GM23338 (cell line): ENCODE results near the gene IL10. TPM values are rescaled to one million over a fixed set of nuclear protein-coding genes. Genes with fewer than 3 reads are reported as not detected.

Experiments
- ATAC-seq: fragments of 200-7000 bp; cut with Tn5 transposase; 3 replicates; pipeline ENCODE4 v1.9.1; 2020
- DNase-seq: peaks from one replicate; pipeline ENCODE4 v3.0.0-alpha.2; 2015; ENCODE audit warnings: low spot score
- H2AFZ ChIP-seq: fragments of 200-600 bp; sonication (generic); 2 replicates; pipeline ENCODE4 v1.8.0; 2016; ENCODE audit warnings: antibody characterized with exemption, mild to moderate bottlenecking, moderate library complexity
- H3F3A ChIP-seq: fragments of 200-600 bp; sonication (generic); replicated peaks from 2 replicates; pipeline ENCODE4 v1.8.0; 2017; ENCODE audit warnings: antibody characterized with exemption, mixed run types, low read depth
- H3K27ac ChIP-seq: fragments of 200-600 bp; sonication (generic); 2 replicates; pipeline ENCODE4 v1.6.1; 2016; ENCODE audit warnings: low read depth
- H3K27me3 ChIP-seq: fragments of 200-600 bp; sonication (generic); 2 replicates; pipeline ENCODE4 v1.8.0; 2016; ENCODE audit warnings: mild to moderate bottlenecking, mixed run types, moderate library complexity; ENCODE audit not compliant: insufficient read depth
- H3K36me3 ChIP-seq: fragments of 200-600 bp; sonication (generic); 2 replicates; pipeline ENCODE4 v1.8.0; 2016; ENCODE audit warnings: mild to moderate bottlenecking; ENCODE audit not compliant: insufficient read depth
- H3K4me1 ChIP-seq: fragments of 200-600 bp; sonication (generic); 2 replicates; pipeline ENCODE4 v1.8.0; 2016; ENCODE audit warnings: mild to moderate bottlenecking, moderate library complexity; ENCODE audit not compliant: insufficient read depth
- H3K4me2 ChIP-seq: fragments of 200-600 bp; sonication (generic); 2 replicates; pipeline ENCODE4 v1.7.1; 2017; ENCODE audit warnings: mixed run types
- H3K4me3 ChIP-seq: fragments of 200-600 bp; sonication (generic); 2 replicates; pipeline ENCODE4 v1.6.1; 2016; ENCODE audit warnings: mixed run types
- H3K79me2 ChIP-seq: fragments of 200-600 bp; sonication (generic); replicated peaks from 2 replicates; pipeline ENCODE4 v1.8.0; 2017; ENCODE audit warnings: mild to moderate bottlenecking; ENCODE audit not compliant: insufficient read depth
- H3K9me2 ChIP-seq: fragments of 200-600 bp; sonication (generic); 2 replicates; pipeline ENCODE4 v1.8.0; 2017; ENCODE audit not compliant: insufficient read depth
- H4K20me1 ChIP-seq: fragments of 200-600 bp; sonication (generic); replicated peaks from 2 replicates; pipeline ENCODE4 v1.8.0; 2017; ENCODE audit warnings: mild to moderate bottlenecking; ENCODE audit not compliant: insufficient read depth
- H3K27ac Mint-ChIP-seq: 2 replicates; pipeline ENCODE4 v1.8.0; 2020; ENCODE audit warnings: inconsistent platforms, mild to moderate bottlenecking, moderate library complexity, mixed read lengths
- H3K27me3 Mint-ChIP-seq: 3 replicates; pipeline ENCODE4 v1.8.0; 2022; ENCODE audit warnings: low read depth, mild to moderate bottlenecking, moderate library complexity, mixed read lengths, inconsistent platforms; ENCODE audit not compliant: insufficient read depth, poor library complexity
- H3K36me3 Mint-ChIP-seq: 3 replicates; pipeline ENCODE4 v1.8.0; 2021; ENCODE audit warnings: low read depth, mild to moderate bottlenecking, inconsistent platforms, moderate library complexity, mixed read lengths
- H3K4me1 Mint-ChIP-seq: 3 replicates; pipeline ENCODE4 v1.8.0; 2020; ENCODE audit warnings: mild to moderate bottlenecking, inconsistent platforms, mixed read lengths
- H3K4me3 Mint-ChIP-seq: 3 replicates; pipeline ENCODE4 v1.8.0; 2021; ENCODE audit warnings: moderate library complexity, mild to moderate bottlenecking, inconsistent platforms, mixed read lengths
- H3K9me3 Mint-ChIP-seq: 3 replicates; pipeline ENCODE4 v1.8.0; 2020; ENCODE audit warnings: moderate library complexity, mild to moderate bottlenecking, inconsistent platforms, mixed read lengths
- CREB1 ChIP-seq: fragments of 250-450 bp; sonication (Bioruptor Pico); IDR thresholded peaks from 2 replicates; pipeline ENCODE4 v1.5.0; 2020; ENCODE audit warnings: low read depth, mild to moderate bottlenecking, moderate library complexity
- EZH2 ChIP-seq: fragments of 200-600 bp; sonication (generic); IDR thresholded peaks from one replicate; pipeline ENCODE4 v1.8.0; 2017; ENCODE audit warnings: antibody characterized with exemption, mild to moderate bottlenecking, low read depth; ENCODE audit not compliant: unreplicated experiment
- EZH2phosphoT487 ChIP-seq: fragments of 200-600 bp; sonication (generic); IDR thresholded peaks from one replicate; pipeline ENCODE4 v1.8.1; 2018; ENCODE audit warnings: antibody characterized with exemption; ENCODE audit not compliant: unreplicated experiment
- JUNB ChIP-seq: IDR thresholded peaks from one replicate; pipeline ENCODE4 v1.6.1; 2016; ENCODE audit warnings: antibody characterized with exemption; ENCODE audit not compliant: unreplicated experiment
- NANOG ChIP-seq: IDR thresholded peaks from 2 replicates; pipeline ENCODE4 v1.6.1; 2016; ENCODE audit warnings: antibody characterized with exemption, borderline replicate concordance
- POLR2AphosphoS5 ChIP-seq: IDR thresholded peaks from 2 replicates; pipeline ENCODE4 v1.6.1; 2016; ENCODE audit warnings: antibody characterized with exemption, low read depth
- STAT1 ChIP-seq: IDR thresholded peaks from one replicate; pipeline ENCODE4 v1.6.1; 2016; ENCODE audit warnings: antibody characterized with exemption; ENCODE audit not compliant: unreplicated experiment
- ZNF114 ChIP-seq: fragments of 250-450 bp; sonication (Bioruptor Pico); IDR thresholded peaks from 2 replicates; pipeline ENCODE4 v1.5.0; 2020; ENCODE audit warnings: mild to moderate bottlenecking, moderate library complexity
- ZNF331 ChIP-seq: fragments of 250-450 bp; sonication (Bioruptor Pico); IDR thresholded peaks from 2 replicates; pipeline ENCODE4 v1.5.0; 2020; ENCODE audit warnings: low read depth, mild to moderate bottlenecking, moderate library complexity
- polyA plus RNA-seq: library from polyadenylated mRNA; unstranded; fragments of >200 nt; fragmentation: Nextera tagmentation; extraction: Ambion mirVana; gene quantifications from 2 replicates; pipeline ENCODE4 v1.2.1, GENCODE V29; 2016
- total RNA-seq: library from RNA; depleted of rRNA; stranded (reverse); fragments of >200 nt; shearing (Covaris generic); gene quantifications from 2 replicates; pipeline ENCODE4 v1.2.3, GENCODE V29; 2014
- TF ChIP-seq, protein P1 (sequence below): IDR thresholded peaks from 2 replicates; pipeline ENCODE4 v1.6.1; 2016; ENCODE audit warnings: antibody characterized with exemption
- TF ChIP-seq, protein P2 (sequence below): IDR thresholded peaks from one replicate; pipeline ENCODE4 v1.6.1; 2018; ENCODE audit warnings: antibody characterized with exemption; ENCODE audit not compliant: unreplicated experiment
- TF ChIP-seq, protein P3 (sequence below), 2 experiments: fragments of 200-600 bp in 1 of 2; sonication (generic) in 1 of 2; conservative IDR thresholded peaks; 2 replicates each; pipeline versions ENCODE4 v1.5.1 to v1.6.1; 2016 to 2017; ENCODE audit warnings: antibody characterized with exemption in 2 of 2, low read depth in 2 of 2, mild to moderate bottlenecking in 2 of 2, moderate library complexity in 1 of 2
- TF ChIP-seq, protein P4 (sequence below): fragments of 250-450 bp; sonication (Bioruptor Pico); IDR thresholded peaks from 2 replicates; pipeline ENCODE4 v1.5.0; 2020; ENCODE audit warnings: mild to moderate bottlenecking, moderate library complexity

The IL10 gene
- total and polyA plus RNA-seq, 2 experiments from 2014 or later: not detected

DNA sequence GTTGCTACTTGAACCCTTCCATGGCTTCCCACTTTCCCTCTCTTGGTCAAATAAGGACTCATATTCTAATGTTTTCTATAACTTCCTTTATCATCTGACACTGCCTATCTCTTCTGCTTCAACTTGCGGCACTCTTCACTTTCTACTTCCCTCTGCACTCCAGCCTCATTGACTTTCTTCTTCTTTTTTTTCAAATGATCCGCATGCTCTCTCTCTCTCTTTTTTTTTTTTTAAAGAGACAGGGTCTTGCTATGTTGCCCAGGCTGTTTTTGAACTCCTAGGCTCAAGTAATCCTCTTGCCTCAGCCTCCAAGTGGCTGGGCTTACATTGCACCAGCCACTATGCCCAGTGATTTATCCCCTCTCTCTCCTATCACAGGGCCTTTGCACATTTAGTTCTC is 7.3 kb upstream of the IL10 start:
- Histone ChIP-seq H3K79me2 (no peaks in the 10 kb centered on the region), H3K27me3 (no peaks in the 10 kb centered on the region), H2AFZ (no peak overlapping the region), H3K4me1 (no peaks in the 10 kb centered on the region), H3F3A (no peaks in the 10 kb centered on the region), H3K4me2 (no peak overlapping the region), H3K4me3 (no peak overlapping the region), H3K36me3 (no peaks in the 10 kb centered on the region), H4K20me1 (no peaks in the 10 kb centered on the region), H3K9me2 (no peaks in the 10 kb centered on the region), H3K27ac (no peak overlapping the region)
- H3K27me3 Mint-ChIP-seq: peaks cover 2% of the 10 kb centered on the region
- TF ChIP-seq STAT1 (no peak), POLR2AphosphoS5 (no peak), EZH2 (no peak), JUNB (no peak), ZNF114 (CRISPR knock-in tag) (no peak), CREB1 (CRISPR knock-in tag) (no peak), ZNF331 (CRISPR knock-in tag) (no peak), NANOG (no peak), EZH2phosphoT487 (no peak)
- TF ChIP-seq, protein P1, sequence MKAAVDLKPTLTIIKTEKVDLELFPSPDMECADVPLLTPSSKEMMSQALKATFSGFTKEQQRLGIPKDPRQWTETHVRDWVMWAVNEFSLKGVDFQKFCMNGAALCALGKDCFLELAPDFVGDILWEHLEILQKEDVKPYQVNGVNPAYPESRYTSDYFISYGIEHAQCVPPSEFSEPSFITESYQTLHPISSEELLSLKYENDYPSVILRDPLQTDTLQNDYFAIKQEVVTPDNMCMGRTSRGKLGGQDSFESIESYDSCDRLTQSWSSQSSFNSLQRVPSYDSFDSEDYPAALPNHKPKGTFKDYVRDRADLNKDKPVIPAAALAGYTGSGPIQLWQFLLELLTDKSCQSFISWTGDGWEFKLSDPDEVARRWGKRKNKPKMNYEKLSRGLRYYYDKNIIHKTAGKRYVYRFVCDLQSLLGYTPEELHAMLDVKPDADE: no peak
- TF ChIP-seq, protein P2, sequence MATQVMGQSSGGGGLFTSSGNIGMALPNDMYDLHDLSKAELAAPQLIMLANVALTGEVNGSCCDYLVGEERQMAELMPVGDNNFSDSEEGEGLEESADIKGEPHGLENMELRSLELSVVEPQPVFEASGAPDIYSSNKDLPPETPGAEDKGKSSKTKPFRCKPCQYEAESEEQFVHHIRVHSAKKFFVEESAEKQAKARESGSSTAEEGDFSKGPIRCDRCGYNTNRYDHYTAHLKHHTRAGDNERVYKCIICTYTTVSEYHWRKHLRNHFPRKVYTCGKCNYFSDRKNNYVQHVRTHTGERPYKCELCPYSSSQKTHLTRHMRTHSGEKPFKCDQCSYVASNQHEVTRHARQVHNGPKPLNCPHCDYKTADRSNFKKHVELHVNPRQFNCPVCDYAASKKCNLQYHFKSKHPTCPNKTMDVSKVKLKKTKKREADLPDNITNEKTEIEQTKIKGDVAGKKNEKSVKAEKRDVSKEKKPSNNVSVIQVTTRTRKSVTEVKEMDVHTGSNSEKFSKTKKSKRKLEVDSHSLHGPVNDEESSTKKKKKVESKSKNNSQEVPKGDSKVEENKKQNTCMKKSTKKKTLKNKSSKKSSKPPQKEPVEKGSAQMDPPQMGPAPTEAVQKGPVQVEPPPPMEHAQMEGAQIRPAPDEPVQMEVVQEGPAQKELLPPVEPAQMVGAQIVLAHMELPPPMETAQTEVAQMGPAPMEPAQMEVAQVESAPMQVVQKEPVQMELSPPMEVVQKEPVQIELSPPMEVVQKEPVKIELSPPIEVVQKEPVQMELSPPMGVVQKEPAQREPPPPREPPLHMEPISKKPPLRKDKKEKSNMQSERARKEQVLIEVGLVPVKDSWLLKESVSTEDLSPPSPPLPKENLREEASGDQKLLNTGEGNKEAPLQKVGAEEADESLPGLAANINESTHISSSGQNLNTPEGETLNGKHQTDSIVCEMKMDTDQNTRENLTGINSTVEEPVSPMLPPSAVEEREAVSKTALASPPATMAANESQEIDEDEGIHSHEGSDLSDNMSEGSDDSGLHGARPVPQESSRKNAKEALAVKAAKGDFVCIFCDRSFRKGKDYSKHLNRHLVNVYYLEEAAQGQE: no peak
- TF ChIP-seq, protein P3, sequence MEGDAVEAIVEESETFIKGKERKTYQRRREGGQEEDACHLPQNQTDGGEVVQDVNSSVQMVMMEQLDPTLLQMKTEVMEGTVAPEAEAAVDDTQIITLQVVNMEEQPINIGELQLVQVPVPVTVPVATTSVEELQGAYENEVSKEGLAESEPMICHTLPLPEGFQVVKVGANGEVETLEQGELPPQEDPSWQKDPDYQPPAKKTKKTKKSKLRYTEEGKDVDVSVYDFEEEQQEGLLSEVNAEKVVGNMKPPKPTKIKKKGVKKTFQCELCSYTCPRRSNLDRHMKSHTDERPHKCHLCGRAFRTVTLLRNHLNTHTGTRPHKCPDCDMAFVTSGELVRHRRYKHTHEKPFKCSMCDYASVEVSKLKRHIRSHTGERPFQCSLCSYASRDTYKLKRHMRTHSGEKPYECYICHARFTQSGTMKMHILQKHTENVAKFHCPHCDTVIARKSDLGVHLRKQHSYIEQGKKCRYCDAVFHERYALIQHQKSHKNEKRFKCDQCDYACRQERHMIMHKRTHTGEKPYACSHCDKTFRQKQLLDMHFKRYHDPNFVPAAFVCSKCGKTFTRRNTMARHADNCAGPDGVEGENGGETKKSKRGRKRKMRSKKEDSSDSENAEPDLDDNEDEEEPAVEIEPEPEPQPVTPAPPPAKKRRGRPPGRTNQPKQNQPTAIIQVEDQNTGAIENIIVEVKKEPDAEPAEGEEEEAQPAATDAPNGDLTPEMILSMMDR (conservative IDR thresholded peaks at IDR 0.05; ENCODE audit: low read depth in 2 of 2): no peak
- TF ChIP-seq, protein P4, sequence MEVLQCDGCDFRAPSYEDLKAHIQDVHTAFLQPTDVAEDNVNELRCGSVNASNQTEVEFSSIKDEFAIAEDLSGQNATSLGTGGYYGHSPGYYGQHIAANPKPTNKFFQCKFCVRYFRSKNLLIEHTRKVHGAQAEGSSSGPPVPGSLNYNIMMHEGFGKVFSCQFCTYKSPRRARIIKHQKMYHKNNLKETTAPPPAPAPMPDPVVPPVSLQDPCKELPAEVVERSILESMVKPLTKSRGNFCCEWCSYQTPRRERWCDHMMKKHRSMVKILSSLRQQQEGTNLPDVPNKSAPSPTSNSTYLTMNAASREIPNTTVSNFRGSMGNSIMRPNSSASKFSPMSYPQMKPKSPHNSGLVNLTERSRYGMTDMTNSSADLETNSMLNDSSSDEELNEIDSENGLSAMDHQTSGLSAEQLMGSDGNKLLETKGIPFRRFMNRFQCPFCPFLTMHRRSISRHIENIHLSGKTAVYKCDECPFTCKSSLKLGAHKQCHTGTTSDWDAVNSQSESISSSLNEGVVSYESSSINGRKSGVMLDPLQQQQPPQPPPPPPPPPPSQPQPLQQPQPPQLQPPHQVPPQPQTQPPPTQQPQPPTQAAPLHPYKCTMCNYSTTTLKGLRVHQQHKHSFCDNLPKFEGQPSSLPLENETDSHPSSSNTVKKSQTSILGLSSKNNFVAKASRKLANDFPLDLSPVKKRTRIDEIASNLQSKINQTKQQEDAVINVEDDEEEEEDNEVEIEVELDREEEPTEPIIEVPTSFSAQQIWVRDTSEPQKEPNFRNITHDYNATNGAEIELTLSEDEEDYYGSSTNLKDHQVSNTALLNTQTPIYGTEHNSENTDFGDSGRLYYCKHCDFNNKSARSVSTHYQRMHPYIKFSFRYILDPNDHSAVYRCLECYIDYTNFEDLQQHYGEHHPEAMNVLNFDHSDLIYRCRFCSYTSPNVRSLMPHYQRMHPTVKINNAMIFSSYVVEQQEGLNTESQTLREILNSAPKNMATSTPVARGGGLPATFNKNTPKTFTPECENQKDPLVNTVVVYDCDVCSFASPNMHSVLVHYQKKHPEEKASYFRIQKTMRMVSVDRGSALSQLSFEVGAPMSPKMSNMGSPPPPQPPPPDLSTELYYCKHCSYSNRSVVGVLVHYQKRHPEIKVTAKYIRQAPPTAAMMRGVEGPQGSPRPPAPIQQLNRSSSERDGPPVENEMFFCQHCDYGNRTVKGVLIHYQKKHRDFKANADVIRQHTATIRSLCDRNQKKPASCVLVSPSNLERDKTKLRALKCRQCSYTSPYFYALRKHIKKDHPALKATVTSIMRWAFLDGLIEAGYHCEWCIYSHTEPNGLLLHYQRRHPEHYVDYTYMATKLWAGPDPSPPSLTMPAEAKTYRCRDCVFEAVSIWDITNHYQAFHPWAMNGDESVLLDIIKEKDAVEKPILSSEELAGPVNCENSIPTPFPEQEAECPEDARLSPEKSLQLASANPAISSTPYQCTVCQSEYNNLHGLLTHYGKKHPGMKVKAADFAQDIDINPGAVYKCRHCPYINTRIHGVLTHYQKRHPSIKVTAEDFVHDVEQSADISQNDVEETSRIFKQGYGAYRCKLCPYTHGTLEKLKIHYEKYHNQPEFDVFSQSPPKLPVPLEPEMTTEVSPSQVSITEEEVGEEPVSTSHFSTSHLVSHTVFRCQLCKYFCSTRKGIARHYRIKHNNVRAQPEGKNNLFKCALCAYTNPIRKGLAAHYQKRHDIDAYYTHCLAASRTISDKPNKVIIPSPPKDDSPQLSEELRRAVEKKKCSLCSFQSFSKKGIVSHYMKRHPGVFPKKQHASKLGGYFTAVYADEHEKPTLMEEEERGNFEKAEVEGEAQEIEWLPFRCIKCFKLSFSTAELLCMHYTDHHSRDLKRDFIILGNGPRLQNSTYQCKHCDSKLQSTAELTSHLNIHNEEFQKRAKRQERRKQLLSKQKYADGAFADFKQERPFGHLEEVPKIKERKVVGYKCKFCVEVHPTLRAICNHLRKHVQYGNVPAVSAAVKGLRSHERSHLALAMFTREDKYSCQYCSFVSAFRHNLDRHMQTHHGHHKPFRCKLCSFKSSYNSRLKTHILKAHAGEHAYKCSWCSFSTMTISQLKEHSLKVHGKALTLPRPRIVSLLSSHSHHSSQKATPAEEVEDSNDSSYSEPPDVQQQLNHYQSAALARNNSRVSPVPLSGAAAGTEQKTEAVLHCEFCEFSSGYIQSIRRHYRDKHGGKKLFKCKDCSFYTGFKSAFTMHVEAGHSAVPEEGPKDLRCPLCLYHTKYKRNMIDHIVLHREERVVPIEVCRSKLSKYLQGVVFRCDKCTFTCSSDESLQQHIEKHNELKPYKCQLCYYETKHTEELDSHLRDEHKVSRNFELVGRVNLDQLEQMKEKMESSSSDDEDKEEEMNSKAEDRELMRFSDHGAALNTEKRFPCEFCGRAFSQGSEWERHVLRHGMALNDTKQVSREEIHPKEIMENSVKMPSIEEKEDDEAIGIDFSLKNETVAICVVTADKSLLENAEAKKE: no peak
- H3K9me3 Mint-ChIP-seq: no peaks in the 10 kb centered on the region
- ATAC-seq (no peak), DNase-seq (no peak)
- no peak overlapping the region for H3K4me3 Mint-ChIP-seq
- no peaks in the 10 kb centered on the region for H3K36me3 Mint-ChIP-seq
- no peak overlapping the region for H3K27ac Mint-ChIP-seq
- peaks cover 4% of the 10 kb centered on the region; the same call in 1 of the 3 replicates for H3K4me1 Mint-ChIP-seq
